ENCODE results near the gene OSMR.

GRCh38 chr5:38906503-38906902, 60.7 kb downstream of the OSMR start:
- TF ChIP-seq CTCF (conservative IDR thresholded peaks at IDR 0.05; ENCODE audit: low read length) = no peak
- no peak for TF ChIP-seq EZH2phosphoT487 (IDR thresholded peaks at IDR 0.05; ENCODE audit: borderline replicate concordance, low read depth, low read length)

Data from OCI-LY7 (cell line).